IMR-90 (cell line): Measurements from ENCODE around the gene RPS15. TPM values are rescaled to one million over a fixed set of nuclear protein-coding genes. Genes with fewer than 3 reads are reported as not detected.

Experiments used
- ATAC-seq: fragments of 200-7000 bp; cut with Tn5 transposase; 2 replicates; pipeline ENCODE4 v1.9.1; 2020; ENCODE audit warnings: low read depth, mild to moderate bottlenecking, moderate library complexity
- BruUV-seq: library from RNA; stranded (reverse); fragments of 400-500 nt; replicated peaks from 2 replicates; lab custom pipeline; 2021; lab: Mats Ljungman, UMichigan
- CTCF ChIA-PET: fragments of 300-600 bp; formaldehyde crosslinking; extraction: SDS; loops from one replicate; lab custom pipeline; 2021; ENCODE audit warnings: antibody characterized with exemption; lab: Yijun Ruan, JAX
- POLR2A ChIA-PET: fragments of 300-600 bp; sonication (Branson Sonifier 250); formaldehyde crosslinking; loops from one replicate; lab custom pipeline; 2022; ENCODE audit warnings: antibody characterized with exemption; ENCODE audit not compliant: unreplicated experiment; lab: Charles Lee
- DNase-seq: peaks from one replicate; pipeline ENCODE4 v3.0.0; 2013
- H2AFZ ChIP-seq: replicated peaks from 2 replicates; pipeline ENCODE3; 2013; ENCODE audit warnings: low read length, mild to moderate bottlenecking; ENCODE audit not compliant: poor library complexity
- H2AK5ac ChIP-seq: 2 replicates; pipeline ENCODE4 v1.6.1; 2013; ENCODE audit warnings: low read depth, low read length, inconsistent platforms
- H2AK9ac ChIP-seq: replicated peaks from 2 replicates; pipeline ENCODE3; 2013; ENCODE audit warnings: mild to moderate bottlenecking, low read depth, low read length, moderate library complexity; ENCODE audit not compliant: poor library complexity
- H2BK120ac ChIP-seq: 2 replicates; pipeline ENCODE4 v1.6.1; 2013; ENCODE audit warnings: low read depth, low read length, inconsistent platforms
- H2BK15ac ChIP-seq: 3 replicates; pipeline ENCODE4 v1.6.1; 2013; ENCODE audit warnings: low read depth, low read length, inconsistent platforms
- H2BK20ac ChIP-seq: 2 replicates; pipeline ENCODE4 v1.6.1; 2013; ENCODE audit warnings: low read depth, mild to moderate bottlenecking, inconsistent platforms, low read length, moderate library complexity
- H2BK5ac ChIP-seq: 2 replicates; pipeline ENCODE4 v1.6.1; 2013; ENCODE audit warnings: mild to moderate bottlenecking, low read depth, low read length, inconsistent platforms; ENCODE audit not compliant: poor library complexity, severe bottlenecking
- H3K14ac ChIP-seq: replicated peaks from 2 replicates; pipeline ENCODE4 v1.6.1; 2013; ENCODE audit warnings: low read depth, low read length, inconsistent platforms
- H3K18ac ChIP-seq: 2 replicates; pipeline ENCODE4 v1.6.1; 2013; ENCODE audit warnings: low read depth, low read length, control low read depth
- H3K23ac ChIP-seq: 2 replicates; pipeline ENCODE4 v1.6.1; 2013; ENCODE audit warnings: low read depth, low read length, inconsistent platforms
- H3K27ac ChIP-seq: 2 replicates; pipeline ENCODE4 v1.5.1; 2013; ENCODE audit warnings: mild to moderate bottlenecking, control low read depth, low read length; ENCODE audit not compliant: insufficient read depth
- H3K27me3 ChIP-seq: 2 replicates; pipeline ENCODE4 v1.6.1; 2013; ENCODE audit warnings: low read length; ENCODE audit not compliant: control insufficient read depth, insufficient read depth
- H3K36me3 ChIP-seq: 2 replicates; pipeline ENCODE4 v1.6.1; 2013; ENCODE audit warnings: low read length, mixed read lengths; ENCODE audit not compliant: control insufficient read depth, insufficient read depth
- H3K4ac ChIP-seq: 2 replicates; pipeline ENCODE4 v1.6.1; 2013; ENCODE audit warnings: low read depth, low read length, inconsistent platforms
- H3K4me1 ChIP-seq: 2 replicates; pipeline ENCODE4 v1.6.1; 2013; ENCODE audit warnings: low read length, mixed read lengths; ENCODE audit not compliant: control insufficient read depth, insufficient read depth
- H3K4me2 ChIP-seq: 2 replicates; pipeline ENCODE4 v1.6.1; 2013; ENCODE audit warnings: low read depth, mild to moderate bottlenecking, control low read depth, low read length, moderate library complexity
- H3K4me3 ChIP-seq: 2 replicates; pipeline ENCODE4 v1.5.1; 2013; ENCODE audit warnings: low read depth, mild to moderate bottlenecking, control low read depth, low read length, moderate library complexity; ENCODE audit not compliant: insufficient read depth
- H3K56ac ChIP-seq: 2 replicates; pipeline ENCODE4 v1.6.1; 2013; ENCODE audit warnings: low read length, inconsistent platforms; ENCODE audit not compliant: insufficient read depth; ENCODE audit errors: extremely low read depth
- H3K79me1 ChIP-seq, 2 experiments: 2 replicates each; pipeline ENCODE4 v1.6.1; 2013; ENCODE audit warnings: low read length in 2 of 2, inconsistent platforms in 1 of 2, low read depth in 1 of 2
- H3K9ac ChIP-seq: 2 replicates; pipeline ENCODE4 v1.6.1; 2013; ENCODE audit warnings: low read depth, low read length, control low read depth
- H3K9me1 ChIP-seq: 2 replicates; pipeline ENCODE4 v1.6.1; 2013; ENCODE audit warnings: low read length, inconsistent platforms; ENCODE audit not compliant: insufficient read depth
- H3K9me3 ChIP-seq: 2 replicates; pipeline ENCODE4 v1.6.1; 2013; ENCODE audit warnings: low read length; ENCODE audit not compliant: control insufficient read depth, insufficient read depth
- H4K20me1 ChIP-seq: 2 replicates; pipeline ENCODE4 v1.6.1; 2013; ENCODE audit warnings: low read length, inconsistent platforms; ENCODE audit not compliant: insufficient read depth
- H4K5ac ChIP-seq: 2 replicates; pipeline ENCODE4 v1.6.1; 2013; ENCODE audit warnings: mild to moderate bottlenecking, low read depth, low read length, control low read depth
- H4K8ac ChIP-seq, 2 experiments: 2 replicates each; pipeline ENCODE4 v1.6.1; 2013; ENCODE audit warnings: low read depth in 2 of 2, low read length in 2 of 2, control low read depth in 1 of 2, inconsistent platforms in 1 of 2
- H4K91ac ChIP-seq: 2 replicates; pipeline ENCODE4 v1.6.1; 2013; ENCODE audit warnings: low read depth, low read length, inconsistent platforms; ENCODE audit not compliant: insufficient read depth
- BHLHE40 ChIP-seq: fragments of 150-350 bp; IDR thresholded peaks from 2 replicates; pipeline ENCODE4 v1.6.1; 2016; ENCODE audit warnings: mild to moderate bottlenecking, low read depth, low read length
- CEBPB ChIP-seq: IDR thresholded peaks from 2 replicates; pipeline ENCODE4 v1.6.1; 2012; ENCODE audit warnings: low read depth, low read length, improper control_type of control experiment
- CHD1 ChIP-seq: IDR thresholded peaks from 2 replicates; pipeline ENCODE4 v1.6.1; 2012; ENCODE audit warnings: low read depth, low read length, improper control_type of control experiment
- CTCF ChIP-seq: conservative IDR thresholded peaks from 2 replicates; pipeline ENCODE4 v1.5.1; 2012; ENCODE audit warnings: mild to moderate bottlenecking, low read depth, low read length, improper control_type of control experiment
- FOS ChIP-seq: fragments of 150-350 bp; IDR thresholded peaks from 2 replicates; pipeline ENCODE4 v1.6.1; 2016; ENCODE audit warnings: low read depth, low read length
- MAFK ChIP-seq: IDR thresholded peaks from 2 replicates; pipeline ENCODE4 v1.6.1; 2012; ENCODE audit warnings: low read depth, low read length, improper control_type of control experiment
- MAZ ChIP-seq: IDR thresholded peaks from 2 replicates; pipeline ENCODE4 v1.6.1; 2012; ENCODE audit warnings: low read depth, mild to moderate bottlenecking, low read length, improper control_type of control experiment, moderate library complexity, borderline replicate concordance
- NFE2L2 ChIP-seq: fragments of 150-350 bp; IDR thresholded peaks from 2 replicates; pipeline ENCODE4 v1.6.1; 2016; ENCODE audit warnings: low read depth, mild to moderate bottlenecking, low read length
- POLR2A ChIP-seq: IDR thresholded peaks from 2 replicates; pipeline ENCODE4 v1.6.1; 2012; ENCODE audit warnings: mild to moderate bottlenecking, low read depth, low read length
- RAD21 ChIP-seq: IDR thresholded peaks from 2 replicates; pipeline ENCODE4 v1.6.1; 2012; ENCODE audit warnings: low read length, improper control_type of control experiment
- RFX5 ChIP-seq: IDR thresholded peaks from 2 replicates; pipeline ENCODE4 v1.8.0; 2012; ENCODE audit warnings: low read depth, mild to moderate bottlenecking, low read length, moderate library complexity
- SMC3 ChIP-seq: fragments of 150-350 bp; IDR thresholded peaks from 2 replicates; pipeline ENCODE4 v1.6.1; 2016; ENCODE audit warnings: low read depth, mild to moderate bottlenecking, antibody characterized with exemption, low read length, moderate library complexity
- USF2 ChIP-seq: fragments of 150-350 bp; IDR thresholded peaks from 2 replicates; pipeline ENCODE4 v1.6.1; 2017; ENCODE audit warnings: mild to moderate bottlenecking, antibody characterized with exemption, low read length, low read depth
- WGBS, 2 experiments: methylation state at CpG; one replicate each; pipeline versions ENCODE4 v1.1.5 to v1.1.7; 2013; ENCODE audit warnings: missing lambda C conversion rate in 2 of 2; ENCODE audit not compliant: insufficient read length in 1 of 2; ENCODE audit errors: extremely low coverage in 2 of 2; 5-methylcytosine and 5-hydroxymethylcytosine counted together
- dilution Hi-C: fragments of 300-500 bp; cut with HindIII; formaldehyde crosslinking; loops from one replicate; pipeline ENCODE4 v1.14.3; 2018; ENCODE audit warnings: low sequenced_read_pairs; ENCODE audit not compliant: unreplicated experiment
- in situ Hi-C: fragments of 300-500 bp; cut with MboI; formaldehyde crosslinking; loops from 3 replicates; pipeline ENCODE4 v1.14.3; 2019; ENCODE audit warnings: low sequenced_read_pairs, inconsistent platforms, mixed read lengths
- intact Hi-C: fragments of 100-400 bp; cut with micrococcal nuclease; formaldehyde crosslinking; loops from 2 replicates; pipeline ENCODE4 v1.10.0; 2022
- polyA plus RNA-seq, 3 experiments: library from polyadenylated mRNA; depleted of rRNA; stranded (reverse); fragments of >200 nt; gene quantifications; 2 replicates each; pipeline ENCODE4 v1.2.3, GENCODE V29; 2012; ENCODE audit warnings: low replicate concordance in 1 of 3
- total RNA-seq: library from RNA; depleted of rRNA; stranded (reverse); fragments of >200 nt; gene quantifications from 2 replicates; pipeline ENCODE4 v1.2.3, GENCODE V29; 2012

Gene RPS15
- total and polyA plus RNA-seq, 2 of the 4 experiments (the other 2 are of a cell fraction) = 1,179 to 1,855 TPM

GRCh38 chr19:1438035-1438932 is at the start of gene RPS15 (continued):
- peak; percentile 87; the same call in 1 of the 2 replicates for TF ChIP-seq CHD1
- TF ChIP-seq USF2 = peak; percentile 43; the same call in 1 of the 2 replicates
- TF ChIP-seq MAZ = peak; percentile 37; the same call in 1 of the 2 replicates
- no peak for TF ChIP-seq FOS

DNA sequence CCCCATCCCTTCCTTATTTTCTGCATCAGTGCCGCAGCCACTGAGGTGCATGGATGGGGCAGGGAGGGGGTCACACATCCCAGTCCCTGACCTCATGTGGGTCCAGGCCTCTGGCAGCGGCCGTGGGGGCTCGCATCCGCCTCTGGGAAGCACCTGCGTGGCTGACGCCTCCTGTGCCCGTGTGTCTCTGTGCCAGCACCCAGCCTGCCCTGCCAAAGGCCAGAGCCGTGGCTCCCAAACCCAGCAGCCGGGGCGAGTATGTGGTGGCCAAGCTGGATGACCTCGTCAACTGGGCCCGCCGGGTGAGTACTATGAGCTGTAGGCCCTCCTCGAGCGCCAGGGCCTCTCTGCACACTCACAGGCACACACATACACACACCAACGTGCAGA is 49.6 kb upstream of the RPS15 start:
- dilution Hi-C loops (no loop called here), in situ Hi-C loops (no loop called here), intact Hi-C loops (no loop called here)
- Histone ChIP-seq H3K4me3 (no peak overlapping the region), H3K79me1 (peaks cover 9 to 44% of the 10 kb centered on the region in 2 experiments; a peak in 3 of 4 replicates), H3K9me1 (peaks cover 4% of the 10 kb centered on the region; the same call in 1 of the 2 replicates), H3K4me2 (no peak overlapping the region), H3K9me3 (no peaks in the 10 kb centered on the region), H3K23ac (no peak overlapping the region), H3K27me3 (no peaks in the 10 kb centered on the region), H3K27ac (no peak overlapping the region), H4K8ac (no peak overlapping the region), H3K14ac (no peak overlapping the region), H2AFZ (no peak overlapping the region), H3K36me3 (peaks cover 25% of the 10 kb centered on the region), H4K5ac (no peak overlapping the region), H3K4ac (no peak overlapping the region), H2AK9ac (no peak overlapping the region), H2BK120ac (no peak overlapping the region), H2BK20ac (no peak overlapping the region), H3K18ac (no peak overlapping the region), H2BK5ac (no peak overlapping the region), H4K91ac (no peak overlapping the region), H2AK5ac (no peak overlapping the region), H4K20me1 (peaks cover under 1% of the 10 kb centered on the region), H2BK15ac (no peak overlapping the region), H3K56ac (no peak overlapping the region), H3K9ac (no peak overlapping the region), H3K4me1 (no peaks in the 10 kb centered on the region)
- TF ChIP-seq FOS (no peak), BHLHE40 (no peak), CTCF (no peak), SMC3 (no peak), RAD21 (no peak), USF2 (no peak), RFX5 (no peak), CHD1 (no peak), POLR2A (no peak), MAFK (no peak), NFE2L2 (no peak), CEBPB (no peak)
- ChIA-PET CTCF (no interaction called here), POLR2A (no interaction called here)
- BruUV-seq = no TSS peak
- WGBS, 2 experiments = 96% methylated on average over 16 of the region's 17 CpGs; no CpG with 5 or more reads in 1 of the 2 experiments
- DNase-seq (no peak), ATAC-seq (no peak)
